ENCODE measurements around the gene PHB1.
A peak's percentile ranks its signal among the peaks of the same experiment; 100 is the strongest.

The PHB1 gene

GRCh38 chr17:49414622-49415350 is at the start of gene PHB1:
Gene PHB1 (minus strand): TSS chr17:49414882. CDS start chr17:49413264, 1,618 bp downstream.
- peak within 1 kb of the TSS; percentile 91 to 93 (median 91) for H3K4me3 Mint-ChIP-seq
- H3K4me1 Mint-ChIP-seq = peaks cover 11% of the 10 kb centered on the region
- no peaks in the 10 kb centered on the region for H3K27me3 Mint-ChIP-seq (ENCODE audit: low read depth)
- TF ChIP-seq CTCF (IDR thresholded peaks at IDR 0.05; ENCODE audit: unreplicated experiment in 3 of 3) = no peak
- peaks cover 5% of the 10 kb centered on the region for H3K9me3 Mint-ChIP-seq
- H3K36me3 Mint-ChIP-seq (ENCODE audit: low read depth) = peaks cover 23% of the 10 kb centered on the region
- peak within 1 kb of the TSS; percentile 9 to 61 (median 56) for H3K27ac Mint-ChIP-seq

DNA sequence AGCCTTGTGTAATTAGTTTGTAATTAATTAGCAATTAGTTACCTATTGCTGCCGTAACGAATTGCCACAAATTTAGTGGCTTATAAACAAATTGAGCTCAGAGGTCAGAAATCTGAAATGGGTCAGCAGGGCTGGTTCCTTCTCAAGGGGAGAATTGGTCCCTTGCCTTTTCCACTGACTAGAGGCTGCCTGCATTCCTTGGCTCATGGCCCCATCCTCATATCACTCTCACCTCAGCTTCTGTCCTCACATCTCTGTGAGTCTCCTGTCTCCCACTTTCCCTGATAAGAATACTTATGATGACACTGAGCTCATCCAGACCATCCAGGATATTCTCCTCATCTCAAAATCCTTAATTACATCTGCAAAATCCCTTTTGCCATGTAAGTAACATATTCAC is 49.4 kb upstream of the PHB1 start:
- Mint-ChIP-seq H3K4me1 (peaks cover 51% of the 10 kb centered on the region), H3K36me3 (ENCODE audit: low read depth) (no peaks in the 10 kb centered on the region), H3K27me3 (ENCODE audit: low read depth) (peaks cover 39% of the 10 kb centered on the region), H3K9me3 (peaks cover 2% of the 10 kb centered on the region), H3K27ac (no peak overlapping the region), H3K4me3 (no peak overlapping the region)
- no peak for TF ChIP-seq CTCF (IDR thresholded peaks at IDR 0.05; ENCODE audit: unreplicated experiment in 3 of 3)

DNA sequence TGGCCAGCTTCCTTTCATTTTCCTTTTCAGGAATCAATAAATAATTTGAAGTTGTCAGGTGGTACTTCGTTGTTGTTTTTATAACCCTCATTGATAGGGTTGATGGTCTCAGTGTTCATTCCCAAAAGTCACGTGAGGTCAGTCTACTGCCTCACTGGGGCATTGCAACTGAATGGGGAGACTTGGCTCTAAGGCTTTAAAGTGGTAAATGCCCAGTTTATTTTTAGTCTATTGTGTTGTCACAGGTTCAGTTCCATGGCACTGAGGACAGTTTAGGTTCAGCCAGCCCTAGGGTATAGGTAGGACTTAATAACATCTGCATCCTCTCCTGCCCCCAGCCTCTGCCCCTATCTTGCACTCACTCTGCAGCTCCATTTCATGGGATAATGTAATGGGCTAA is 46.9 kb upstream of the PHB1 start:
- Mint-ChIP-seq H3K27me3 (ENCODE audit: low read depth) (peaks cover 34% of the 10 kb centered on the region), H3K4me3 (no peak overlapping the region), H3K27ac (no peak overlapping the region), H3K9me3 (peaks cover 2% of the 10 kb centered on the region), H3K4me1 (peaks cover 49% of the 10 kb centered on the region), H3K36me3 (ENCODE audit: low read depth) (no peaks in the 10 kb centered on the region)
- TF ChIP-seq CTCF (IDR thresholded peaks at IDR 0.05; ENCODE audit: unreplicated experiment in 3 of 3) = no peak

GRCh38 chr17:49460401-49460800 is 45.7 kb upstream of the PHB1 start:
- Mint-ChIP-seq H3K27me3 (ENCODE audit: low read depth) (peaks cover 32% of the 10 kb centered on the region), H3K9me3 (peaks cover 2% of the 10 kb centered on the region), H3K36me3 (ENCODE audit: low read depth) (no peaks in the 10 kb centered on the region), H3K4me3 (no peak overlapping the region), H3K27ac (peak overlapping the region in 1 of 3 experiments; percentile 21), H3K4me1 (peaks cover 50% of the 10 kb centered on the region)
- no peak for TF ChIP-seq CTCF (IDR thresholded peaks at IDR 0.05; ENCODE audit: unreplicated experiment in 3 of 3)

DNA sequence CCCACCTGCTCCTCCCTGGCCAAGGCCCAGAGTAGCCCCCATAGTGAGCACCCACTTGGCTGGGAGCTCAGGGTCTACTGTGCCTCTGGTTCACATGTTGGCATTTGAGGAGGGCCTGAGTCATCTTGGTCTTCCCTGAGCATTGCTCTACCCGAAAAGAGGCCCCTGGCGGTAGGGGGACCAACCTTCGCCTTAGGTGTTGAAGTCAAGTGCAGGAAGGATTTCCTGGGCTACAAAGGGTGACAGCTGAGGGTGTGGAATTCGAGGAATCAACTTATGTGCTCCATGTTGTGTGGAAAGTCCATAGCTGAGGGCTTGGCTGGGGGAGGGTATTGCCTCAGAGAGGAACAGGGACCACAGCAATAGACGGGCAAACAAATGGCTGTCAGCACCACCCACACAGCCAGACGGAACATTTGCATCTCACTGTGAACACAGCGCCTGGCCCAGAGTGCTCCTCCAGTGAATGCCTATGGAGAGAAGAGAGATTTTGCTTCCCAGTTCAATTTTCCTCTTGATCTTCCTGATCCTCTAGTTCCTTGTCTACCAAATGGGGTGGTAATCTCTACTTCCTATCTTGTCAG is 44.8 kb upstream of the PHB1 start:
- Mint-ChIP-seq H3K27ac (peak overlapping the region in 2 of 3 experiments; percentile 7 to 42), H3K4me3 (no peak overlapping the region), H3K4me1 (peaks cover 50% of the 10 kb centered on the region), H3K9me3 (peaks cover 2% of the 10 kb centered on the region), H3K36me3 (ENCODE audit: low read depth) (no peaks in the 10 kb centered on the region), H3K27me3 (ENCODE audit: low read depth) (peaks cover 28% of the 10 kb centered on the region)
- TF ChIP-seq CTCF (IDR thresholded peaks at IDR 0.05; ENCODE audit: unreplicated experiment in 3 of 3) = no peak

Data from nephron (organoid).